Activated naive CD8-positive, alpha-beta T cell treated with anti-CD3 and anti-CD28 coated beads for 36 hours (primary cell): Measurements from ENCODE around the gene CARD16. TPM values are rescaled to one million over a fixed set of nuclear protein-coding genes. Genes with fewer than 3 reads are reported as not detected.
"Not testable (repeated sequence)": the region's sequence is repeated elsewhere in the genome, so short reads cannot be mapped to it uniquely, and the experiment has no call there.

Experiments
- DNase-seq: peaks from one replicate; pipeline ENCODE4 v3.0.0; 2021
- H3K27ac Mint-ChIP-seq: one replicate; pipeline ENCODE4 v1.8.0; 2022; ENCODE audit warnings: mild to moderate bottlenecking, moderate library complexity, mixed read lengths
- H3K27me3 Mint-ChIP-seq: one replicate; pipeline ENCODE4 v1.8.0; 2022; ENCODE audit warnings: mild to moderate bottlenecking, mixed read lengths
- H3K36me3 Mint-ChIP-seq: one replicate; pipeline ENCODE4 v1.8.0; 2021; ENCODE audit warnings: mild to moderate bottlenecking, mixed read lengths
- H3K4me1 Mint-ChIP-seq: one replicate; pipeline ENCODE4 v1.8.0; 2021; ENCODE audit warnings: mixed read lengths
- H3K4me3 Mint-ChIP-seq: one replicate; pipeline ENCODE4 v1.8.0; 2022; ENCODE audit warnings: mild to moderate bottlenecking, moderate library complexity, mixed read lengths
- H3K9me3 Mint-ChIP-seq: one replicate; pipeline ENCODE4 v1.8.0; 2022; ENCODE audit warnings: mixed read lengths
- total RNA-seq, 2 experiments: library from RNA; stranded (reverse); gene quantifications; one replicate each; pipeline ENCODE4 v1.2.3, GENCODE V29; 2021

The CARD16 gene
- total RNA-seq: 10 to 100 TPM; 16.9 to 17.6 TPM

GRCh38 chr11:105044557-105045524 is at the start of gene CARD16:
CARD16 (minus strand) TSS chr11:105045335; CDS start chr11:105045297, 38 bp downstream.
- Mint-ChIP-seq H3K27ac (peak within 1 kb of the TSS; percentile 86), H3K36me3 (peaks cover 16% of the 10 kb centered on the region), H3K4me1 (peaks cover 45% of the 10 kb centered on the region), H3K4me3 (peak within 1 kb of the TSS; percentile 88)
- not testable (repeated sequence) for H3K27me3 Mint-ChIP-seq, H3K9me3 Mint-ChIP-seq
- DNase-seq: peak; percentile 22

DNA sequence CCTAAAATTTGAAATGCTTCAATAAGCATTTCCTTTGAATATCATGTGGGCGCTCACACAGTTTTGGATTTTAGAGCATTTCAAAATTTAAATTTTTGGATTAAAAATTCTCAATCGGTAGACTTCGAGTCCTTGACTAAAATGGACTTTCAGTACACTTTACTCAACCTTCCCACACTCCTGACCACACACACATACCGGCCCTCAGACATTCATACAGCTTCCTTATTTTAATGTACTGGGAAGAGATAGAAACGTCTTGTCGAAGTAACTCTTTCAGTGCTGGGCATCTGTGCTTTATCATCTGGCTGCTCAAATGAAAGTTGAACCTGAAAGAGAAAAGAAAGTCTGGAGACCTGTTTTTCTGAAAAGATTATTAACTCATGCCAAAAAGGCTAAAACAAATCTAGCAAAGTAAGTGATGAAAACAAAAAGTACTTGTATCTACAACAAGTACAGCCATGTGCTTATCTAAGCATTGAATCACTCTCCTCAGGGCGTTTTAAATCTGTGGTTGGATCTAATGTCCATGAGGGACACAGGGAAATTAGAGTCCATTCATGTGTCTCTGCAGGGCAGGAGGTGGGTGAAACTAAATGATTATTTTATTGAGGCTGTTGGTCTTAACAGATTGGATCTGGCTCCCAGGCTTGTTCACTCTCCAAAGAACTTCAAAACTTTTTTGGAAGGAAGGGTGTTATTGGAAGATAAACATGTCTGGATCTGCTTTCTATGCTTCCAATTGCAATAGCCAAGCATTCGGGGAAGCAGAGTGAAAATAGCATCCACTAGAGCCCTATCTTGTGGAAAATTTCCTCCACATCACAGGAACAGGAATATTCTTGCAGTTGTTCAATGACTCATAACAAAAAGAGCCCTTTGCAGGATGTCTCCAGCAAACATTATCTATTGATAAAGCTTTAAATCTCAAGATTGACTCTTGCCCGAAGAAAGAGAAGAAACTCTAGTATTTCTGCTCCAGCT is 47.4 kb upstream of the CARD16 start:
- Mint-ChIP-seq H3K9me3 (no peaks in the 10 kb centered on the region), H3K4me3 (no peak overlapping the region), H3K27me3 (no peaks in the 10 kb centered on the region), H3K4me1 (peaks cover 3% of the 10 kb centered on the region), H3K27ac (no peak overlapping the region), H3K36me3 (no peaks in the 10 kb centered on the region)
- no peak for DNase-seq

GRCh38 chr11:105081412-105082150 is 36.4 kb upstream of the CARD16 start:
- no peaks in the 10 kb centered on the region for H3K36me3 Mint-ChIP-seq
- H3K4me3 Mint-ChIP-seq: no peak overlapping the region
- no peak overlapping the region for H3K27ac Mint-ChIP-seq
- no peaks in the 10 kb centered on the region for H3K9me3 Mint-ChIP-seq
- peaks cover 17% of the 10 kb centered on the region for H3K27me3 Mint-ChIP-seq
- H3K4me1 Mint-ChIP-seq: peaks cover 7% of the 10 kb centered on the region
- no peak for DNase-seq

DNA sequence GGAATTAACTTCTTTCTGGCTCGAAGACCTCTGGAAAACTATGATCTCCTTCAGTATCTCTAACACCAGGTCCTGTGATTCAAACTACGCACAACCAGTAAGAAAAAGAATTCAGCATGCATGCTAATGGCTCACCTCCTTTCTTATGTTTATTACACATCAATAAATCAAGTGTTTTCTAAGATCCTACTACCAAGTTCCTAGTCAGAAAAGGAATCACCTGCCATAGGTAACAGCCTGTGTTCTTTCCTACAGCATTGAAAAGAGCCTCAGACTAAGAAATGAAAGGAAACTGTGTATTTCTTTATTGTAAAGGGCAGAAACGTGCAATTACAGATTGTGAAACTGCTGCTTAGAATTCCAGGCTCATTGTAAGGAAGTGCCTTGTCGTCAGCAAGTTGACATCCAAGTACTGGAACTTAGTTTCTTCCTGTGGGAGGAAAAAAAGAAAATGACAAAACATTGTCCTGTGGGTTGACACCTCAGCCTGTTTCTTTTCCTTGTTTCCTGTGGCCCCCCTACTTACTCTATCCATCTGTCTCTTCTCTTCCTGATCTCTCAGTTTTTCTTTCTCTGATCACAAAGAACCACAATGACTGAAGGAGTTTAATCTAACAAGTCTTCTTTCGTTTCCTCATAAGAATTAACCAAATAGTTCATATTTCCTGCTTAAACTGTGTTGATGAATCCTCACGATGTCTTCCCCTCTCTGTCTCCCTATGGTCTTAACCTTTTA is 35.2 kb upstream of the CARD16 start:
- H3K27ac Mint-ChIP-seq, H3K36me3 Mint-ChIP-seq, H3K27me3 Mint-ChIP-seq, DNase-seq, H3K9me3 Mint-ChIP-seq, H3K4me1 Mint-ChIP-seq, H3K4me3 Mint-ChIP-seq: not testable (repeated sequence)

DNA sequence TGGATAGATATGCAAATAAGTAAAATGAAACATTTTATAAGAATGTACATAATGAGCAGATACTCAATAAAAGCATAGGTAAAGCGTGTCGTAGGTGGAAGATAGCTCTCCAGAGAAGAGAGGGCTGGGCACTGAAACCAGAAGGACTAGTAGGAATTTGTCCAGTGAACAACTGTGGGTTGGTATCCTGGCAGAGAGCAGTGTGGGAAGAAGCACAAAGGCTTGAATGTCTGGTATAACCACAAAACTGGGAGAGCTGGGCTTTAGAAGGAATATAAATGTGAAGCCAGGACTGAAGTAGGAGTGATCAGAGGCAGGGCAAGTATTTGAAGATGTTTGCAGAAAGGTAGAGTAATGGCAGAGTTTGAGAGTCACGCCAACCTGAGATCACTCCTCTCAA is 33.1 kb upstream of the CARD16 start:
- no peaks in the 10 kb centered on the region for H3K9me3 Mint-ChIP-seq
- H3K4me3 Mint-ChIP-seq: no peak overlapping the region
- H3K4me1 Mint-ChIP-seq: peaks cover 7% of the 10 kb centered on the region
- H3K27me3 Mint-ChIP-seq: peaks cover 9% of the 10 kb centered on the region
- no peak overlapping the region for H3K27ac Mint-ChIP-seq
- H3K36me3 Mint-ChIP-seq: no peaks in the 10 kb centered on the region
- no peak for DNase-seq

DNA sequence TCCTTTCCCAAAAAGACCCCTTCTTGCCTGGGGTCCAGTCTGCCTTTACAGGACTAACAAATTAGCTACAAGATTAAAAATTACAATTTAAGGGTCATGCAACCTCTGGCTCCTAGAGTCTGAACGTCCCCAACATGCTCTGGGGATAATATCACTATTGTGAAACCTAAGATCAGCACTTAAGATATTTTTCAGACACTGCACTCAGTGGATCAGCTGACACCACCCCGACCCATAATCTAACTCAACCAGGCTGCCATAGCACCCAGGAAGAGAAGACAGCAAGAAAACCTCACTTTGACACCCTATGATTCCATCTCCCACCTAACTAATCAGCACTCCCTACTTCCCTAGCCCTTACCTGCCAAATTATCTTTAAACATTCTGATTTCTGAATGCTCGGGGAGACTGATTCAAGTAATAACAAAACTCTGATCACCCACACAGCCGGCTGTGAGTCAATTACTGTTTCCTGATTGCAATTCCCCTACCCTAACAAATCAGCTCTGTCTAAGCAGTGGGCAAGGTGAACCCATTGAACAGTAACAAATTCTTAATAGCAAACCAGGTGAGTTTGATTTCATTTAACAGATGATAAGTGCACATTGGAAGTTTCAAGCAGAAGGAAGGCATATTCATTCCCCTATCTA is 32.1 kb upstream of the CARD16 start:
- H3K36me3 Mint-ChIP-seq, H3K4me1 Mint-ChIP-seq, DNase-seq, H3K4me3 Mint-ChIP-seq, H3K27me3 Mint-ChIP-seq, H3K9me3 Mint-ChIP-seq, H3K27ac Mint-ChIP-seq: not testable (repeated sequence)

- no peaks in the 10 kb centered on the region for H3K9me3 Mint-ChIP-seq
- peaks cover 9% of the 10 kb centered on the region for H3K27me3 Mint-ChIP-seq
- H3K4me1 Mint-ChIP-seq: peaks cover 18% of the 10 kb centered on the region
- no peak for DNase-seq
- no peak overlapping the region for H3K4me3 Mint-ChIP-seq
- H3K27ac Mint-ChIP-seq: no peak overlapping the region
- no peaks in the 10 kb centered on the region for H3K36me3 Mint-ChIP-seq
Measured at GRCh38 chr11:105074166-105074530, 29.0 kb upstream of the CARD16 start.

DNA sequence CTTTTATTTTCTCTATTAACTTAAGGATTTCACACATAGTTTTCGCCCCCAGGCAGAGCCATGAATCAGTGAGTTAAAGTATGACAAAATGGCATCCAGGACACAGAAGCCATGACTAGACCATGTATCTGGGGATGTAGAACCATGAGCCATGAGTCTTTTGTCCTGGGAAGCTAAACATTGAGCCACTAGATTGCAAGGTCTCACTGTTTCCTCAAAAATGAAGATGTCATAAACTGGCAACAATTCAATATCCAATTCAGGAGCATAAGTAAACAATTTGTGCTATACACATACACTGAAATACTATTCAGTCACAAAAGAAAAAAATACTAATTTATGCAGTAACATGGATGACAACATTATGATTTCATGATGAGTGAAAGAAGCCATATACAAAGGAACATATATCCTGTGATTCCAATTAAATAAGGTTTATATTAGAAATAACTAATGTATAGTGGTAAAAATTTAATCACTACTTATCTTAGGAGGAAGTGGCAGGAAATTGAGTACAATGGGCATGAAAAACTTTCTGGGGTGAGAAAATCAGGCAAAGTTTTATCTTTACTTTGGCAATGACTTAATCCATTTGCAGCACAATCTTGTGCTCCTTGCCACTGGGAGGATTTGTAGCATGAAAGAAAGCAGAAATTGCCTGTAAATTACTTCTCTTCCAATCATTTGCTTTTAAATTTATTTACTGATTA is 28.5 kb upstream of the CARD16 start:
- no peak overlapping the region for H3K27ac Mint-ChIP-seq
- peaks cover 9% of the 10 kb centered on the region for H3K27me3 Mint-ChIP-seq
- H3K4me3 Mint-ChIP-seq: no peak overlapping the region
- DNase-seq: no peak
- H3K36me3 Mint-ChIP-seq: no peaks in the 10 kb centered on the region
- peaks cover 18% of the 10 kb centered on the region for H3K4me1 Mint-ChIP-seq
- H3K9me3 Mint-ChIP-seq: no peaks in the 10 kb centered on the region

- H3K4me1 Mint-ChIP-seq: peaks cover 14% of the 10 kb centered on the region
- not testable (repeated sequence) for H3K9me3 Mint-ChIP-seq, H3K27ac Mint-ChIP-seq, H3K36me3 Mint-ChIP-seq, H3K27me3 Mint-ChIP-seq, DNase-seq, H3K4me3 Mint-ChIP-seq
Measured at GRCh38 chr11:105072080-105072479, 26.9 kb upstream of the CARD16 start.

DNA sequence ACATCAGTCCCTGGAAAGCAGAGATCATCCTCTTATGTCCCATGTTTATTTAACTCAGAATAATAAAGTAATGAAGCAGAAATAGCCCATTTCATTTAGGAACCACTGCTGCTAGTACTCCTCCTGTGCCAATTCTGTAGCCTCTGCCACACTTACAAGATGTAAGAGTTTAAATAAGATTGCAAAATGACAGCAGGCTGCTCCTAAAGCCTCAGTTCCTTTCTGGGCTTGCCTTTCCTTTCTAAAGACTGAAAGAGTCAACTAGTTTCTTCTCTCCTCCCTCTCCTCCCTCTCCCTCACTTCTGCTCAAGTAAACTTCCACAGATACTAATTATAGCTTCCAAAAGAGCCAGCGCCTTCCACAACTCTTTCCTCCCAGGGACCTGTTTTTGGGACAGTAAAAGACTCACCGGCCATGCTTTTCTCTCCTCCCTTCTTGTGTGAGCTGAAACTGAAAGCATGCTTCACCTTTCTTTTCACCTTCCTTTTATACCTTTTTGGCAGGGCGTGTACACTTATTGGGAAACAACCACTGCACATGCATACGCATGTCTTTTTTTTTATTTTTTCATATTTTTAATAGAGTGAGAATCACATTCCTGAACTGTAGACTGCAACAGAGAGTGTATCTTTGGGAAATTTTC is 26.1 kb upstream of the CARD16 start:
- peaks cover 14% of the 10 kb centered on the region for H3K4me1 Mint-ChIP-seq
- H3K4me3 Mint-ChIP-seq: no peak overlapping the region
- no peaks in the 10 kb centered on the region for H3K27me3 Mint-ChIP-seq
- no peaks in the 10 kb centered on the region for H3K9me3 Mint-ChIP-seq
- DNase-seq: no peak
- no peak overlapping the region for H3K27ac Mint-ChIP-seq
- no peaks in the 10 kb centered on the region for H3K36me3 Mint-ChIP-seq

- no peaks in the 10 kb centered on the region for H3K9me3 Mint-ChIP-seq
- no peak overlapping the region for H3K4me3 Mint-ChIP-seq
- no peaks in the 10 kb centered on the region for H3K36me3 Mint-ChIP-seq
- no peak overlapping the region for H3K27ac Mint-ChIP-seq
- H3K4me1 Mint-ChIP-seq: peaks cover 14% of the 10 kb centered on the region
- DNase-seq: no peak
- no peaks in the 10 kb centered on the region for H3K27me3 Mint-ChIP-seq
Measured at GRCh38 chr11:105070306-105070705, 25.2 kb upstream of the CARD16 start.

- peaks cover 14% of the 10 kb centered on the region for H3K4me1 Mint-ChIP-seq
- H3K4me3 Mint-ChIP-seq: not testable (repeated sequence)
Measured at GRCh38 chr11:105069749-105070148, 24.6 kb upstream of the CARD16 start.

More at GRCh38 chr11:105069749-105070148, 24.6 kb upstream of the CARD16 start:
- not testable (repeated sequence) for H3K27me3 Mint-ChIP-seq, H3K9me3 Mint-ChIP-seq, H3K27ac Mint-ChIP-seq, H3K36me3 Mint-ChIP-seq, DNase-seq
